Activated CD4-positive, alpha-beta memory T cell treated with anti-CD3 and anti-CD28 coated beads, Interleukin-2, amount 10 ng/mL, durations not matched to agents 7 days and 5 days (primary cell): ENCODE results near the gene RP2. TPM values are rescaled to one million over a fixed set of nuclear protein-coding genes. Genes with fewer than 3 reads are reported as not detected.

Source experiments
- CTCF ChIA-PET: fragments of 350-600 bp; sonication (Branson Sonifier 250); formaldehyde crosslinking; loops from one replicate; lab custom pipeline; 2021; ENCODE audit warnings: antibody characterized with exemption, inconsistent platforms; lab: Charles Lee
- POLR2A ChIA-PET: fragments of 350-600 bp; sonication (Branson Sonifier 250); formaldehyde crosslinking; loops from one replicate; lab custom pipeline; 2021; ENCODE audit warnings: antibody characterized with exemption; lab: Charles Lee
- DNase-seq: peaks from one replicate; pipeline ENCODE4 v3.0.0-alpha.2; 2020
- H3K27ac Mint-ChIP-seq: one replicate; pipeline ENCODE4 v1.8.0; 2021; ENCODE audit warnings: mild to moderate bottlenecking, mixed read lengths
- H3K27me3 Mint-ChIP-seq: one replicate; pipeline ENCODE4 v1.8.0; 2021; ENCODE audit warnings: mixed read lengths
- H3K36me3 Mint-ChIP-seq: one replicate; pipeline ENCODE4 v1.8.0; 2021; ENCODE audit warnings: low read depth, mixed read lengths
- H3K4me1 Mint-ChIP-seq: one replicate; pipeline ENCODE4 v1.8.0; 2021; ENCODE audit warnings: mixed read lengths
- H3K4me3 Mint-ChIP-seq: one replicate; pipeline ENCODE4 v1.8.0; 2021; ENCODE audit warnings: mild to moderate bottlenecking, mixed read lengths
- H3K9me3 Mint-ChIP-seq: one replicate; pipeline ENCODE4 v1.8.0; 2021; ENCODE audit warnings: mixed read lengths
- total RNA-seq, 2 experiments: library from RNA; stranded (reverse); gene quantifications; one replicate each; pipeline ENCODE4 v1.2.3, GENCODE V29; 2021

RP2 gene
- total RNA-seq, 2 experiments from 2014 or later, result 9.8 to 10.8 TPM

DNA sequence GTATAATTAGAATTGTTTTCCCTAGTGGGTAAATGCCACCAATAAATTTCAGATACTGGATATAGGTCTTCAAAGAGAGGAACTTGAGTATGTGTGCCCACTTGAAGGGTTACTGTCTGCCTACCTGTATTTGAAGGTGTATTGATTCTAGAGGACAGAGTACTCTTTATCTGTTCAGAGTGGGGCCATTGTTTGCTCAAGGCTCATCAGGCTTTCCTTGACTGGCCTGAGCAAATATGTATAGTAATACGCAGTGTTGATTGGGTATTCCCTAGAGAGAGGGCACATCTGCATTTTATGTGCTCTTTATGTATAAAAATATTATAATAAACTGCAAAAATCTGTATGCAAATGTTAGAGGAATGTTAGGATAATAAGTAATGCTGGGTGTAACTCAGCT, 23.7 kb downstream of the RP2 start:
- H3K27me3 Mint-ChIP-seq, result no peaks in the 10 kb centered on the region
- peaks cover 24% of the 10 kb centered on the region for H3K36me3 Mint-ChIP-seq
- H3K27ac Mint-ChIP-seq, result no peak overlapping the region
- no peaks in the 10 kb centered on the region for H3K9me3 Mint-ChIP-seq
- CTCF ChIA-PET, result no interaction called here
- POLR2A ChIA-PET, result no interaction called here
- H3K4me1 Mint-ChIP-seq, result no peaks in the 10 kb centered on the region
- no peak overlapping the region for H3K4me3 Mint-ChIP-seq
- DNase-seq, result no peak

DNA sequence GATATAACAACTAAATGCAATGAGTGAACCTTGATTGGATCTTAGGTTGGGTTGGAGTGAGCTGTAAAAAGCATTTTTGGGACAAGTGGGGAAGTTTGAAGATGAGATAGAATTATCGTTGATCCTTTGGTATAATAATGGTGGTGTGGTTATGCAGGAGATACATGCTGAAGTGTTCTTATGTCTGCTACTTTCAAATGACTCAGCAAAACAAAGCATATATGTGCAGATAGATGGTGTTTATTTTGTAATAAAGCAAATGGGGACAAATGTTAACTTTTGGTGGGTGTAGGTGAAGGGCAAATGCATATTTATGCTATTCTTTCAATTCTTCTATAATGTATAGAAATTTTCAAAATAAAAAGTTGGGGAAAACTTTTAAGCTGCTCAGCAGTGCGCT, 26.2 kb downstream of the RP2 start:
- H3K27ac Mint-ChIP-seq, result no peak overlapping the region

DNA sequence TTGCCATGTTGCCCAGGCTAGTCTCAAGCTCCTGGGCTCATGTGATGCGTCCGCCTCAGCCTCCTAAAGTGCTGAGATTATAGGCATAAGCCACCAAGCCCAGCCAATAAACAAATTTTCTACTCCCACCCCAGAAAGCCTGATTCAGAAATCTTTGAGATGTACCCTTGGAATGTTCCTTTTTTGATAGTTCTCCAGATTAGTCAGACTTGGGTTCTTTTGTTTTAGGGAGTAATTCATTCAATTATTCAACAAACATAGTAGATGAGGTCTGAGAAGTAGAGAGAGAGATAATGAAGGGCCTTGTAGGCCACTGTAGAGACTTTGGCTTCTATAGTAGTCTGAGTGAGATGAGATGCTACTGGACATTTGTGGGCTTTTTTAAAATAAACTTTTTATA, 27.8 kb downstream of the RP2 start:
- no peaks in the 10 kb centered on the region for H3K4me1 Mint-ChIP-seq

More for the DNA sequence above, 26.2 kb downstream of the RP2 start:
- CTCF ChIA-PET, result no interaction called here
- POLR2A ChIA-PET, result no interaction called here
- H3K9me3 Mint-ChIP-seq, result no peaks in the 10 kb centered on the region
- H3K27me3 Mint-ChIP-seq, result no peaks in the 10 kb centered on the region
- peaks cover 37% of the 10 kb centered on the region for H3K36me3 Mint-ChIP-seq
- DNase-seq, result no peak
- H3K4me3 Mint-ChIP-seq, result no peak overlapping the region
- H3K4me1 Mint-ChIP-seq, result no peaks in the 10 kb centered on the region

DNA sequence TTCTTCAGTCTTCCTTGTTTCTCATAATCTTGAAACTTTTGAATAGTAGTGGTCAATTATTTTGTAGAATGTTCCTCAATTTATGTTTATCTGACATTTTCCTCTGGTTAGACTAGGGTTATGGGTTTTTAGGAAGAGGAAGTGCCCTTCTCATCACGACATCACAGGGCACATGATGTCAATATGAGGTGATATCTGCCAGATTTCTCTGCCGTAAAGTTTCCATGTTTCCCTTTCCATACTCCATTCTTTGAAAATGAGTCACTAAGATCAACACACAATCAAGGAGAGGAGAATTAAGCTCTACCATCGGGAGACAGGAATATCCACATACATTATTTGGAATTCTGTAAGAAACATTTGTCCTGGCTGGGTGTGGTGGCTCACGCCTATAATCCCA, 28.4 kb downstream of the RP2 start:
- Mint-ChIP-seq H3K27ac (no peak overlapping the region), H3K9me3 (no peaks in the 10 kb centered on the region), H3K4me3 (no peak overlapping the region), H3K27me3 (no peaks in the 10 kb centered on the region), H3K36me3 (peaks cover 35% of the 10 kb centered on the region), H3K4me1 (no peaks in the 10 kb centered on the region)
- POLR2A ChIA-PET, result no interaction called here
- DNase-seq, result no peak
- CTCF ChIA-PET, result no interaction called here

More for the DNA sequence above, 27.8 kb downstream of the RP2 start:
- no peak overlapping the region for H3K4me3 Mint-ChIP-seq
- no peak for DNase-seq
- peaks cover 35% of the 10 kb centered on the region for H3K36me3 Mint-ChIP-seq
- no peaks in the 10 kb centered on the region for H3K27me3 Mint-ChIP-seq
- H3K27ac Mint-ChIP-seq, result no peak overlapping the region
- CTCF ChIA-PET, result no interaction called here
- no peaks in the 10 kb centered on the region for H3K9me3 Mint-ChIP-seq
- POLR2A ChIA-PET, result no interaction called here

DNA sequence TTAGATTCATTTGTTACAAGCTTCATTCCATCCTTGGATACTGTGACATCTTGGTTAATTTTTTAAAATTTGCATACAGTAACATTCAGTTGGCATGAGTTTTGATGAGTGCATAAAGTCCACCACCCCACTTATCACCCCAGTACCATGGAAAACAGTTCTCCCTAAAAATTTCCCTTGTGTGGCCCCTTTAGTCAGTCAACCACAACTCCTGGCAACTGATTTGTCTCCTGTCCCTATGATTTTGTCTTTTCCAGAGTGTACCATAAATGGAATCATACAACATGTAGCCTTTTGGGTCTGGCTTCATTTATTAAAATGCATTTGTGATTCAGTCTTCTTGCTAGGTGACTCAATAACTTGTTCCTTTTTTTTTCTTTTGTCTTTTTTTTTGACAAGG, 29.9 kb downstream of the RP2 start:
- CTCF ChIA-PET, result no interaction called here
- POLR2A ChIA-PET, result no interaction called here
- H3K27ac Mint-ChIP-seq, result no peak overlapping the region
- no peaks in the 10 kb centered on the region for H3K4me1 Mint-ChIP-seq
- H3K9me3 Mint-ChIP-seq, result no peaks in the 10 kb centered on the region
- H3K36me3 Mint-ChIP-seq, result peaks cover 26% of the 10 kb centered on the region
- H3K4me3 Mint-ChIP-seq, result no peak overlapping the region
- no peak for DNase-seq
- H3K27me3 Mint-ChIP-seq, result no peaks in the 10 kb centered on the region

DNA sequence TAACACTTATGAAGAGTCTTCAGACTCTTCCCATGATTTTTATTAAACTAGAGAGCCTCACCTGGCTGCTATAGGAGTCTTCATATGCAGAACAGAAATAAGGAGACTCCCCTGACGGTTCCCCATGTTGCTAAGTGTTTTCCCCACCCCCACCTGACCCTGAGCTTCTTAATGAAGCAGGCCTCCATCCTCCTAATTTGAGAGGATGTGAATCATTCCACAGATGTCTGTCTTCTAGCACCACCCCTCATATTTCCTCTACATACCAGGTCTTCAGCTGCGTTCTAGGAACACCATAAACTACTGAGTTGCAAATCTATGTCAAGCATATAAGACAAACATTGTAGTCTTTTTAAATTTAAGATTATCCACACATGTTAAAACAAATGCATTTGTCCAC, 36.9 kb downstream of the RP2 start:
- no peak overlapping the region for H3K27ac Mint-ChIP-seq
- peaks cover 6% of the 10 kb centered on the region for H3K4me1 Mint-ChIP-seq
- no peak for DNase-seq
- ChIA-PET CTCF (no interaction called here), POLR2A (no interaction called here)
- no peak overlapping the region for H3K4me3 Mint-ChIP-seq
- H3K9me3 Mint-ChIP-seq, result no peaks in the 10 kb centered on the region
- H3K36me3 Mint-ChIP-seq, result peaks cover 3% of the 10 kb centered on the region
- no peaks in the 10 kb centered on the region for H3K27me3 Mint-ChIP-seq

DNA sequence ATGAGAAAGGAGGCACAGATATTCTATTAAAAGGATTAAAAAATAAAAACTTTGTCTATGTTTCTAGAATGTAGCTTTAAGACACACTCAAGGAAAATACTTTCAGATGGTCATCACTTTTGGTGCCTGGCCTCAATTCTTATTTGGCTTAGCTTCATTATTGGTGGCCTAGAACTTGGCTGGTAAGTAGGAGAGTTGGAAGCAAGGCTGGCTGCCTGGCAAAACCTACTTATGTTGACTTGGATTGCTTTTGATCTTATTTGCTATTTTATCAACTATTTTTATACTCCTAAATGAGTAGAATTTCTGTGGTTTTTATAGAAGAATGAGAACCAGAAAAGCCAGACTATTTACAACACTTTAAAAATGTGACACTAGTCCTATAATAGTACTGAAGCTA, 40.1 kb downstream of the RP2 start:
- no peaks in the 10 kb centered on the region for H3K27me3 Mint-ChIP-seq
- no peaks in the 10 kb centered on the region for H3K9me3 Mint-ChIP-seq
- CTCF ChIA-PET, result no interaction called here
- H3K4me3 Mint-ChIP-seq, result no peak overlapping the region
- peaks cover 6% of the 10 kb centered on the region for H3K4me1 Mint-ChIP-seq
- DNase-seq, result no peak
- H3K36me3 Mint-ChIP-seq, result peaks cover 3% of the 10 kb centered on the region
- POLR2A ChIA-PET, result no interaction called here
- H3K27ac Mint-ChIP-seq, result no peak overlapping the region

DNA sequence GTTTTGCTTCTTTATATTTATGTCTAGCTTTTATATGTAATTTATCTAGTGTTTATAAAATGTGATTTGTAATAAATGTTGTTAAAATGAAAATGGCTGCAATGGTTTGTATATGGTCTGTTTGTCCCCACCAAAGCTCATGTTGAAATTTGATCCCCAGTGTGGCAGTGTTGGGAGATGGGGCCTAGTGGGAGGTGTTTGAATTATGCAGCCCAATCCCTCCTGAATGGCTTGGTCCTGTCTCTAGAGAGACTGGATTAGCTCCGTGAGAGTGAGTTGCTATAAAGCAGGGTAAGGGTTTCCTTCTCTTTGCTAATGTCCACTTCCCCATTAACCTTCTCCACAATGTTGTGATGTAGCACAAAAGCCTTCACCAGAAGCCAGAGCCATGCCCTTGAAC, 45.4 kb downstream of the RP2 start:
- ChIA-PET CTCF (no interaction called here), POLR2A (no interaction called here)
- no peaks in the 10 kb centered on the region for H3K27me3 Mint-ChIP-seq
- H3K36me3 Mint-ChIP-seq, result peaks cover 6% of the 10 kb centered on the region
- DNase-seq, result no peak
- no peak overlapping the region for H3K4me3 Mint-ChIP-seq
- H3K9me3 Mint-ChIP-seq, result no peaks in the 10 kb centered on the region
- H3K27ac Mint-ChIP-seq, result no peak overlapping the region
- H3K4me1 Mint-ChIP-seq, result peaks cover 4% of the 10 kb centered on the region

DNA sequence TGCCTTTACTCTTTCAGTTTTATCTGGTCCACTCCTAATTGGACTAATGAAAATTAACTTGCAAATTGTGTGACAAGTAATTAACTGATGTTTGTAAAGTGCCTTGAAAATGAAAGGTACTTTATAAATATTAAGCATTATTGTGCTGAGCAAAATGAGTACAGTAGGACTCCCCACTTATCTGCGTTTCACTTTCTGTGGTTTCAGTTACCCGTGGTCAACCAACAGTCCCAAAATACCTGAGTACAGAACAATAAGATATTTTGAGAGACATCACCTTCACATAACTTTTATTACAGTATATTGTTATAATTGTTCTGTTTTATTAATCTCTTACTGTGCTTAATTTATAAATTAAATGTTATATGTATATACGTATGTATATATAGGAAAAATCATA, 48.0 kb downstream of the RP2 start:
- Mint-ChIP-seq H3K36me3 (peaks cover 3% of the 10 kb centered on the region), H3K27ac (no peak overlapping the region), H3K27me3 (no peaks in the 10 kb centered on the region), H3K9me3 (no peaks in the 10 kb centered on the region), H3K4me1 (peaks cover 4% of the 10 kb centered on the region), H3K4me3 (no peak overlapping the region)
- no peak for DNase-seq
- ChIA-PET POLR2A (no interaction called here), CTCF (no interaction called here)

DNA sequence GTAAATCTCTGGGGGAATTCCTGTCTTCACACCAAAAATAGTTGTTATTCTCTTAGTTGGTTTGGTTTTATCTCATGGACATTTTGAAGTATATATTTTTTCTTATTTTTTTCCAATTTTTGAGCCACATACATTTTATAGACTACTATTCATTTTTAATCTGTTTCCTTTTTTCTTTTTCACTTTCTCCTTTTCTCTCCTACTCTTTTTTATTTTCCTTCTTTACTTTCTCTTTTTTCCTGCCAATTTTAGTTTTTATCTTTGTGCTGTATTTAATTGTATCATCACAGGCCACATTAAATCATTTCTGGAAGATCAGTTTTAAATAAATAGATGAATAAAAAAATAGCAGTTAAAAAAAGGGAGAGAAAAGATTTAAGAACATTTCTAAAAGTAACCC, 61.4 kb downstream of the RP2 start:
- CTCF ChIA-PET, result no interaction called here
- Mint-ChIP-seq H3K27me3 (peaks cover 7% of the 10 kb centered on the region), H3K9me3 (no peaks in the 10 kb centered on the region), H3K27ac (no peak overlapping the region), H3K4me3 (no peak overlapping the region), H3K36me3 (no peaks in the 10 kb centered on the region), H3K4me1 (no peaks in the 10 kb centered on the region)
- POLR2A ChIA-PET, result no interaction called here
- DNase-seq, result no peak

DNA sequence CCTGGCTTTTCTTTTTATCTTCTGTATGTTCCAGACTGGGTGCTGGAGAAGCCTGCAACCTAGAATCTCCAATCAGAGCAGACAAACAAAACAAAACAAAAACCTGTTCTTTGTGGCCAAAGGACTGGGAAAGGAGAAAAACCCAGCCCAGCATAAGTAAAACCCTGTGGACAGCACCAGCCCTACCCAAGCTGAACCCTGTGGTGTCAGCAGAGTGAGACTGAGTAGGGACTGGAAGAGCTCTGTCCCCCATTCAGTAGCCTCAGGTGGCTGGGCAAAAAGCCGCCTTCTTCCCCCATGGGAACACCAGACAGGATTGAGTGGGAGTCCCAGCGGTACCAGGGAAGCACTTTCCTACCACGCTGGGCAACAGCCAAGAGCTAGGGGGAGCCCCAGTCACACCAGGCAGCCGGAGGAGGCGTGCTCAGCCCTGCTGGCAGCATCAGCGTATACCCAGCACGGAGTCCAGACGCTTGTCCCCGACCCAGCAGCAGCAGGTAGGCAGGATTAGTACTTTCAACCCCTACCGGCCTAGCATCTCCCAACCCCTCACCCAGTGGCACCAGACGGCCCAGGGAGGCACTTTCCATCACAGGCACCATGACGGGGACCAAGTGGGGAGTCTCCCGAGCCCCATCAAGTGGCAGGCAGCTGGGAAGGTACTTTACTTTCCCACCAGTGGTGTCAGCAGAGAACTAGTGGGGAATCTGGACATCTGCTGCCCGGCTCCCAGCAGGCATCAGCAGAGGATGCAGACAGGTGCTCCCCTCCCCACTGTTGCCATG, 66.8 kb downstream of the RP2 start:
- H3K27me3 Mint-ChIP-seq, result peaks cover 15% of the 10 kb centered on the region
- no peaks in the 10 kb centered on the region for H3K4me1 Mint-ChIP-seq
- no peak overlapping the region for H3K27ac Mint-ChIP-seq
- H3K9me3 Mint-ChIP-seq, result no peaks in the 10 kb centered on the region
- DNase-seq, result peak; percentile 59
- ChIA-PET CTCF (interaction anchor here (0.7 to 1.7 kb wide), 11 partner anchors 9 to 620 kb away, joined by 3 to 7 read pairs (median 3); partner anchors contain the start of gene JADE3), POLR2A (no interaction called here)
- no peaks in the 10 kb centered on the region for H3K36me3 Mint-ChIP-seq
- peak overlapping the region; percentile 43 for H3K4me3 Mint-ChIP-seq

DNA sequence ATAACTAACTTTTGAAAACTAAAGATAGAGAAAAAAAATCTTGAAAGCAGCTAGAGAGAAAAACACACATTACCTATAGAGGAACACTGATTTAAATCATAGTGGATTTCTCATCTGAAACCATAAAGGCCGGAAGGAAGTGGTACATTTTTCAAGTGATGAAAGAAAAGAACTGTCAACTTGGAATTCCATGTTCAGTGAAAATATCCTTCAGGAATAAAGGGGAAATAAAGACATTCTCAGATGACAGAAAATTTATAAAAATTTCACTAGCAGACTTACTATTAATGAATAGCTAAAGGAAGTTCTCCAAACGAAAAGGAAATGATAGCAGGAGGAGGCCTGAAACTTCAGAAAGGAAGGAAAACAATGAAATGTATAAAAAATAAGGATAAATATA, 67.8 kb downstream of the RP2 start:
- Mint-ChIP-seq H3K4me3 (no peak overlapping the region), H3K27me3 (peaks cover 17% of the 10 kb centered on the region), H3K27ac (no peak overlapping the region), H3K9me3 (no peaks in the 10 kb centered on the region), H3K36me3 (no peaks in the 10 kb centered on the region), H3K4me1 (no peaks in the 10 kb centered on the region)
- DNase-seq, result no peak
- ChIA-PET POLR2A (no interaction called here), CTCF (interaction anchor here (0.7 to 1.6 kb wide), 2 partner anchors 73 to 124 kb away, joined by 3 to 6 read pairs; no protein-coding TSS in a partner anchor)

DNA sequence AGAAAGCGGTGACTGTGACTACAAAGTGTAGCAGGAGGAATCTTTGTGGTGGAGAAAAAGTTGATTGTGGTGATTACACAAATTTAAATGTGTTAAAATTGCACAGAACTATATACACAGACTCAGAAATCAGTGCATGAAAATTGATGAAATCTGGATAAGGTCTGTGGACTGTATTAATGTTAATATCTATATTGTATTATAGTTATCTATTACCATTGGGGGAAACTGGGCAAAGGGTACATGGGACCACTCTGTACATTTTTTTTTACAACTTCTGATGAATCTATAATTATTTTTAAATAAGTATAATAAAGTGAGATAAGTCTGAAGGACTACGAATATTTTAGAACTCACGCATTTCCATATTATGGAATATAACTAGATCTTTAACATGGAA, 73.6 kb downstream of the RP2 start:
- H3K27me3 Mint-ChIP-seq, result peaks cover 47% of the 10 kb centered on the region
- ChIA-PET POLR2A (no interaction called here), CTCF (no interaction called here)
- H3K9me3 Mint-ChIP-seq, result no peaks in the 10 kb centered on the region
- peaks cover 16% of the 10 kb centered on the region for H3K4me1 Mint-ChIP-seq
- no peaks in the 10 kb centered on the region for H3K36me3 Mint-ChIP-seq
- DNase-seq, result no peak
- H3K4me3 Mint-ChIP-seq, result no peak overlapping the region
- no peak overlapping the region for H3K27ac Mint-ChIP-seq

DNA sequence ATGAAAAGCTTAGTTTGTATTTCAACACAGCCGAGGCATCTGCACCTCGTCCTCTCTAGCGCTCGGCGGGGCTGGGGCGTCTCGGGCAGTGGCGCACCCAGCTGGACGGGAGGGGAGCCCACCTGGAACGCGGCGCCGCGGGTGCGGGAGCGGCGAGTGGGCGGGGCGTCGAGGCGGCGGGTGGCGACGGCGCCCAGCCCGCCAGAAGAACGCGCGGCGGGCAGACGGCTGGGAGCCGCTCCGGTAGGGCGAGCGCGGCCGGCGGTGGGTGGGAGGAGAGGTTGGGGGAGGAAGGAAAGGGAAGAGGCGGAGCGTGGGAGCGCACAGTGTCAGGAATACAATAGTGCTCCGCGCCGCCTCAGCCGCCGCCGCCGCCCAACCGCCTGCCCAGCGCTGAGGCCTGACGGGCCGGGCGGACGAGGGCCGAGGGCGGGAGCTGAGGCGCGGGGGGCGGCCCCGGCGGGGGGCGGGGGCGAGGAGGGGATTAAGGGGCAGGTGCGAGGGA, 75.3 kb downstream of the RP2 start, which contains the start of gene JADE3:
TSS of gene JADE3 (plus strand) at position 324 of the 505 bp plus-strand sequence. CDS start 72,474 bp downstream, outside the sequence.
- CTCF ChIA-PET, result interaction anchor here (2.3 kb wide), 1 partner anchor 9 kb away, joined by 7 read pairs; no protein-coding TSS in a partner anchor
- peak; percentile 18 for DNase-seq
- Mint-ChIP-seq H3K27me3 (peaks cover 53% of the 10 kb centered on the region), H3K4me3 (peak within 1 kb of the TSS; percentile 73), H3K4me1 (peaks cover 16% of the 10 kb centered on the region), H3K9me3 (no peaks in the 10 kb centered on the region), H3K27ac (no peak within 1 kb of the TSS), H3K36me3 (no peaks in the 10 kb centered on the region)
- POLR2A ChIA-PET, result interaction anchor here (0.6 kb wide), 1 partner anchor 73 kb away, joined by 3 read pairs; no protein-coding TSS in a partner anchor
